HL-60 (cell line): Measurements from ENCODE around the gene AKAP13.
A peak's percentile ranks its signal among the peaks of the same experiment; 100 is the strongest.

Source experiments
- DNase-seq, 2 experiments: peaks; one replicate each; pipeline ENCODE4 v3.0.0-alpha.2; 2010 to 2020; ENCODE audit warnings: low read depth in 1 of 2, low spot score in 1 of 2
- H3K27ac ChIP-seq: fragments of 250-450 bp; sonication (Bioruptor Pico); replicated peaks from 2 replicates; pipeline ENCODE4 v1.5.1; 2020; ENCODE audit warnings: mild to moderate bottlenecking, moderate library complexity
- H3K27me3 ChIP-seq: fragments of 250-450 bp; sonication (Bioruptor Pico); 2 replicates; pipeline ENCODE4 v1.5.1; 2021; ENCODE audit warnings: mild to moderate bottlenecking, moderate library complexity; ENCODE audit not compliant: insufficient read depth, poor library complexity, severe bottlenecking
- H3K4me3 ChIP-seq: replicated peaks from 2 replicates; pipeline ENCODE4 v1.5.1; 2011; ENCODE audit warnings: mild to moderate bottlenecking, control low read depth, low read length; ENCODE audit not compliant: insufficient read depth
- GABPA ChIP-seq: IDR thresholded peaks from 2 replicates; pipeline ENCODE4 v1.6.1; 2012; ENCODE audit warnings: low read depth
- POLR2AphosphoS5 ChIP-seq: IDR thresholded peaks from 2 replicates; pipeline ENCODE4 v1.6.1; 2012; ENCODE audit warnings: low read depth
- SPI1 ChIP-seq: IDR thresholded peaks from 2 replicates; pipeline ENCODE4 v1.6.1; 2012; ENCODE audit warnings: low read depth, mild to moderate bottlenecking, borderline replicate concordance
- TF ChIP-seq, protein P1 (sequence below): IDR thresholded peaks from 2 replicates; pipeline ENCODE4 v1.6.1; 2012; ENCODE audit warnings: low read depth; ENCODE audit not compliant: insufficient replicate concordance
- TF ChIP-seq, protein P2 (sequence below): IDR thresholded peaks from one replicate; pipeline ENCODE4 v1.5.1; 2011; ENCODE audit warnings: low read length, control low read depth, inconsistent platforms; ENCODE audit not compliant: insufficient read depth

The AKAP13 gene

DNA sequence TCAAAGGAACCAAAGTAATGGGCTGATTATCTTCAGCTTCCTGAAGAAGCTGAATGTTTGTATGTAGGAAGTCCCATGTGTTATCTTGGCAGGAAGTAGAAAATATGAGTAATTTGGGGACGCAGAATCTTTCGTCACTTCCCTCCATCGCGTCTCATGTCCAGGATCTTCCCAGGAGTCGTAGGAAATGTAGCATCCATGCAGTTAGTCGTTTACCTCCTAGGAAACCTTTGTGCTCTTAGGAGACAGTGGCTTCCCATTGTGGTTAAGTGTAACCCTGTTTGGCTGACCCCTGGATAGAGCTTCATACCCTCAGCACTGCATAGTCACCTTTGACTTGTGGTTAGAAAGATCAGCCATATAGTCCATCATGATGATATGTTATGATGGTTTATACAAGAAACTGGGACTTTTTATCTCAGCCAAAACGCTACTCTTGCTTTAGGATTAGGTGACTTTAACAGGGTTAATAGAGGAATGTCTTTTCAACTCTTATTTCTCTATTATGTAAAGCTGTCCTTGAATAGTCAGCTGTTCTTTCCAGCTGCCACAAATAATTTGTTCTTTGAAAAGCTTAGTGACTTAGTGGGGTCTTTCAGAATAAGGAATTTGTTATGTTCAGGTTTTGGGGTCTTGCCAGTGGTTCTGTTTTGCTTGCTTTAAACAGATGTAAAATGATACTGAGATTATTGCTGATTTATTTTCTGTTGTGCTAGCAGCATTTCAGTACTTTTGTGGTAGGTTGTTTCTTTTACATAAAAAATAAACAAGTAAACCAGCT lies 322.1 kb downstream of the AKAP13 start:
- TF ChIP-seq, protein P1, sequence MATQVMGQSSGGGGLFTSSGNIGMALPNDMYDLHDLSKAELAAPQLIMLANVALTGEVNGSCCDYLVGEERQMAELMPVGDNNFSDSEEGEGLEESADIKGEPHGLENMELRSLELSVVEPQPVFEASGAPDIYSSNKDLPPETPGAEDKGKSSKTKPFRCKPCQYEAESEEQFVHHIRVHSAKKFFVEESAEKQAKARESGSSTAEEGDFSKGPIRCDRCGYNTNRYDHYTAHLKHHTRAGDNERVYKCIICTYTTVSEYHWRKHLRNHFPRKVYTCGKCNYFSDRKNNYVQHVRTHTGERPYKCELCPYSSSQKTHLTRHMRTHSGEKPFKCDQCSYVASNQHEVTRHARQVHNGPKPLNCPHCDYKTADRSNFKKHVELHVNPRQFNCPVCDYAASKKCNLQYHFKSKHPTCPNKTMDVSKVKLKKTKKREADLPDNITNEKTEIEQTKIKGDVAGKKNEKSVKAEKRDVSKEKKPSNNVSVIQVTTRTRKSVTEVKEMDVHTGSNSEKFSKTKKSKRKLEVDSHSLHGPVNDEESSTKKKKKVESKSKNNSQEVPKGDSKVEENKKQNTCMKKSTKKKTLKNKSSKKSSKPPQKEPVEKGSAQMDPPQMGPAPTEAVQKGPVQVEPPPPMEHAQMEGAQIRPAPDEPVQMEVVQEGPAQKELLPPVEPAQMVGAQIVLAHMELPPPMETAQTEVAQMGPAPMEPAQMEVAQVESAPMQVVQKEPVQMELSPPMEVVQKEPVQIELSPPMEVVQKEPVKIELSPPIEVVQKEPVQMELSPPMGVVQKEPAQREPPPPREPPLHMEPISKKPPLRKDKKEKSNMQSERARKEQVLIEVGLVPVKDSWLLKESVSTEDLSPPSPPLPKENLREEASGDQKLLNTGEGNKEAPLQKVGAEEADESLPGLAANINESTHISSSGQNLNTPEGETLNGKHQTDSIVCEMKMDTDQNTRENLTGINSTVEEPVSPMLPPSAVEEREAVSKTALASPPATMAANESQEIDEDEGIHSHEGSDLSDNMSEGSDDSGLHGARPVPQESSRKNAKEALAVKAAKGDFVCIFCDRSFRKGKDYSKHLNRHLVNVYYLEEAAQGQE, result no peak
- TF ChIP-seq SPI1 (no peak), GABPA (no peak), POLR2AphosphoS5 (no peak)
- Histone ChIP-seq H3K27me3 (no peaks in the 10 kb centered on the region), H3K4me3 (no peak overlapping the region), H3K27ac (peak overlapping the region; percentile 36)
- DNase-seq, result peak in 1 of 2 experiments; percentile 57

DNA sequence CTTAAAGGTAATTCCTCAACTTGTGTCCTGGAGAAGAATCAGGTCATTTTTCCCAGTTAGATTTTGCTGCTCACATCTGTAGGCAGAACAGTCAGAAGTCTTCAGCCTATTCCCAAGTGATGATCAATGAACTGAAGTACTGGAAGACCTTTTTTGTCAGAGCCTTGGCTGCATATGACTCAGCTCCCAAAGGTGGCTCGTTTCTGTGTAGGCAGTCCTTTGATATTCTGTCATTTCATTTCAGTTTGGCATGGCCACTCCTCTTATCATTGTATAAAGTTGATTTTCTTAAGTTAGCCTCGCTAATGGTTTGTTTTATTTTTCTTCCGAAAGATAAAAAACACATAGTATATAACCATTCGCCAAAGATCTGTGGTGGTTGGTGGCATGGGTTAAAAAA lies 323.7 kb downstream of the AKAP13 start:
- no peak for TF ChIP-seq POLR2AphosphoS5
- TF ChIP-seq, protein P2, sequence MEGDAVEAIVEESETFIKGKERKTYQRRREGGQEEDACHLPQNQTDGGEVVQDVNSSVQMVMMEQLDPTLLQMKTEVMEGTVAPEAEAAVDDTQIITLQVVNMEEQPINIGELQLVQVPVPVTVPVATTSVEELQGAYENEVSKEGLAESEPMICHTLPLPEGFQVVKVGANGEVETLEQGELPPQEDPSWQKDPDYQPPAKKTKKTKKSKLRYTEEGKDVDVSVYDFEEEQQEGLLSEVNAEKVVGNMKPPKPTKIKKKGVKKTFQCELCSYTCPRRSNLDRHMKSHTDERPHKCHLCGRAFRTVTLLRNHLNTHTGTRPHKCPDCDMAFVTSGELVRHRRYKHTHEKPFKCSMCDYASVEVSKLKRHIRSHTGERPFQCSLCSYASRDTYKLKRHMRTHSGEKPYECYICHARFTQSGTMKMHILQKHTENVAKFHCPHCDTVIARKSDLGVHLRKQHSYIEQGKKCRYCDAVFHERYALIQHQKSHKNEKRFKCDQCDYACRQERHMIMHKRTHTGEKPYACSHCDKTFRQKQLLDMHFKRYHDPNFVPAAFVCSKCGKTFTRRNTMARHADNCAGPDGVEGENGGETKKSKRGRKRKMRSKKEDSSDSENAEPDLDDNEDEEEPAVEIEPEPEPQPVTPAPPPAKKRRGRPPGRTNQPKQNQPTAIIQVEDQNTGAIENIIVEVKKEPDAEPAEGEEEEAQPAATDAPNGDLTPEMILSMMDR, result no peak
- Histone ChIP-seq H3K4me3 (no peak overlapping the region), H3K27ac (no peak overlapping the region), H3K27me3 (no peaks in the 10 kb centered on the region)
- DNase-seq, result no peak

DNA sequence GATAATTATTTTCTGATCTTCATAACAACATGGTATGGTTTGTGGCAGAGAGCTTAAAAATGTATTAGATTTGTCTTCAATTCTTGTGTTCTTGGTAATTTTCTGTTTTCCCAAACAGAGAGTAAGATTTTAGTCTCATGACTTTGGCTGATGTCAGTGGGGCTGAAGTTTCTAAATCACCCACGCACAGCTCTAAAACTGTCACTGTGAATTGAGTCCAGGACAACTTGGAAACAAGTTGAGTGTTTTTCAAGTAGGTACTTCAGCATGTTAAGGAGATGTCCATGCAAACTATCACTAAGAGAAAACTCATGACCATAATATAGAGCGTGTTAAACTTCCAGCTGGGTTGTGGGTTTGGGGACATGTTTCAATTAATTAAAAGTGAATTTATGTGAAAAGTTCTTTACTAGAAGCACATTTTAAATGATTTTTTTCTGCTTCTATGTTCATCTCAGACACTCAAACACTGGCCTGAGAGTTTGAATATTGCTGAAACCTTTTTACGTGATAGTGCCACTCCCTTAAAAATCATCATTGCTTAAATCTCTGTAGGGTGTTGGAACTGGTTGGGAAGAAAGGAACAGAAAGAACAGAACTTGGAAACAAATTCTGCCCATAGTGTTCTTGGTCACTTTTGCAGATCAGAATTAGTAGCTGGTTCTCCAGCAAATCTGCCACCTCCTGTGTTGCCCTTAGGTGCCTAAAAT lies 324.5 kb downstream of the AKAP13 start:
- Histone ChIP-seq H3K27me3 (no peaks in the 10 kb centered on the region), H3K27ac (no peak overlapping the region), H3K4me3 (no peak overlapping the region)
- TF ChIP-seq POLR2AphosphoS5, result no peak
- TF ChIP-seq, protein P2, result no peak
- TF ChIP-seq SPI1, result no peak
- no peak for TF ChIP-seq GABPA
- TF ChIP-seq, protein P1, result no peak
- no peak for DNase-seq

DNA sequence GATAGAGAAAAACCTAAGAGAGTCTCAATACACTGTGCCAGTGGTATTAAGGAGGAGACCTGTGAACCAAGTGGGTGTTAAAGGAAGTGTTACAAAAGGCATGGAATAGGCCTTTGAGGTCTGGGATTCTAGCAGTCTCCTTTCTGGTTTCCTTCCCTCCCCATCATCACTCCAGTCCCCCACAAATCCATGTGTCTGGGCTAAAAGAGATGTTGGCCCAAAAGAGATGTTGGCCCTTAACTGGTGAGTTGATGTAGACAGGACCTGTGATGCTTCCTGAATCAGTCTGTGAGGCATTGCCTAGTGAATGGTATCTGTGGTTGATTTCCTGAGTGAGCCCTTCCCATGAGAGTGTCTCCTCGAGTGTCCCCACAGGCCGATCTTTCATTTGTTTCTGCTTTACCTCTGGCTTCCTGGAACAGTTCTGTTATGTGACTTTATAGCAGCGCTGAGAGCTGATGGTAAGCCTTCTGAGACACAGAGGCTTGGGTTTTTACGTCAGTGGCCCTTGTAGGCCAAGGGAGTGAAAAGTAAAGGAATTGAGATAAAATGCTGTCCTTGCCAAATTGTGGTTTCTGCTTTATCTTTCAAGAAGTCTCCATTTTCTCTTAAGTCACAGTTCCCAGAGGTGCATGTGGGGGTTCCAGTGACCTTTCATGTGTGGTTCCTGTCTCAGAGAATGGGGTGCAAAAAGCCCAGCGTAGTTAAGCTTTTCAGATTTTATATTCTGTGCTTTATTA lies 326.5 kb downstream of the AKAP13 start:
- TF ChIP-seq GABPA (no peak), POLR2AphosphoS5 (no peak), SPI1 (no peak)
- TF ChIP-seq, protein P2, result no peak
- TF ChIP-seq, protein P1, result no peak
- H3K27ac ChIP-seq, result 0 out of 2 replicates have a peak overlapping the region, but pooled peaks have one; percentile 19
- no peak overlapping the region for H3K4me3 ChIP-seq
- H3K27me3 ChIP-seq, result no peaks in the 10 kb centered on the region
- no peak for DNase-seq
